Omental fat pad (tissue), 4 donors: Measurements from ENCODE around the gene ZDHHC8. TPM values are rescaled to one million over a fixed set of nuclear protein-coding genes. Genes with fewer than 3 reads are reported as not detected.

Experiments
- ATAC-seq: fragments of 150-250 bp; one replicate; pipeline ENCODE4 v1.9.1; 2016; ENCODE audit warnings: mild to moderate bottlenecking, moderate library complexity; ENCODE audit not compliant: low FRiP score
- DNase-seq: peaks from one replicate; pipeline ENCODE4 v3.0.0-alpha.2; 2019; ENCODE audit warnings: low spot score
- small RNA-seq: library from RNA; depleted of rRNA; stranded (forward); fragments of <200 nt; gene quantifications from one replicate; pipeline ENCODE3, GENCODE V24; 2016
- total RNA-seq, 4 donors: library from RNA; depleted of rRNA; stranded (reverse); fragments of >200 nt; gene quantifications; one replicate each; pipeline ENCODE4 v1.1.0, GENCODE V29; 2016
- TF ChIP-seq, protein P1 (sequence below), 3 donors: fragments of 450-650 bp; IDR thresholded peaks; one replicate each; pipeline ENCODE4 v1.5.1; 2016 to 2017; ENCODE audit warnings: antibody characterized with exemption in 3 of 3, mild to moderate bottlenecking in 3 of 3, moderate library complexity in 2 of 3

The ZDHHC8 gene
- total RNA-seq, 4 donors from 2014 or later = 9.5 to 23.3 (median 16.4) TPM

- DNase-seq (no peak), ATAC-seq (no peak)
- TF ChIP-seq, protein P1, sequence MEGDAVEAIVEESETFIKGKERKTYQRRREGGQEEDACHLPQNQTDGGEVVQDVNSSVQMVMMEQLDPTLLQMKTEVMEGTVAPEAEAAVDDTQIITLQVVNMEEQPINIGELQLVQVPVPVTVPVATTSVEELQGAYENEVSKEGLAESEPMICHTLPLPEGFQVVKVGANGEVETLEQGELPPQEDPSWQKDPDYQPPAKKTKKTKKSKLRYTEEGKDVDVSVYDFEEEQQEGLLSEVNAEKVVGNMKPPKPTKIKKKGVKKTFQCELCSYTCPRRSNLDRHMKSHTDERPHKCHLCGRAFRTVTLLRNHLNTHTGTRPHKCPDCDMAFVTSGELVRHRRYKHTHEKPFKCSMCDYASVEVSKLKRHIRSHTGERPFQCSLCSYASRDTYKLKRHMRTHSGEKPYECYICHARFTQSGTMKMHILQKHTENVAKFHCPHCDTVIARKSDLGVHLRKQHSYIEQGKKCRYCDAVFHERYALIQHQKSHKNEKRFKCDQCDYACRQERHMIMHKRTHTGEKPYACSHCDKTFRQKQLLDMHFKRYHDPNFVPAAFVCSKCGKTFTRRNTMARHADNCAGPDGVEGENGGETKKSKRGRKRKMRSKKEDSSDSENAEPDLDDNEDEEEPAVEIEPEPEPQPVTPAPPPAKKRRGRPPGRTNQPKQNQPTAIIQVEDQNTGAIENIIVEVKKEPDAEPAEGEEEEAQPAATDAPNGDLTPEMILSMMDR (IDR thresholded peaks at IDR 0.05) = no peak
Measured at GRCh38 chr22:20193761-20194494, 62.3 kb downstream of the ZDHHC8 start.

- no peak for DNase-seq
- no peak for ATAC-seq
- TF ChIP-seq, protein P1 (IDR thresholded peaks at IDR 0.05) = no peak
Measured at GRCh38 chr22:20194681-20195593, 63.3 kb downstream of the ZDHHC8 start.

- TF ChIP-seq, protein P1 (IDR thresholded peaks at IDR 0.05) = no peak
- ATAC-seq (no peak), DNase-seq (no peak)
Measured at GRCh38 chr22:20196094-20196842, 64.7 kb downstream of the ZDHHC8 start.

Small RNAs within 50 kb of the gene (small RNA-seq; reads per million reads assigned to genes)
- gene MIR6816 (not detected), gene RF00599 (not detected)

Other genes starting within 250 kb of the ZDHHC8 start
- 100 to 1,000 TPM; 166 to 214 (median 180) TPM for gene COMT, start 190.0 kb upstream of the ZDHHC8 start, total RNA-seq
- gene TXNRD2, start 190.0 kb upstream of the ZDHHC8 start, total RNA-seq = 10 to 100 TPM; 10.1 to 24.4 (median 15.1) TPM
- 10 to 100 TPM in 2 of 4 donors, 1 to 10 TPM in 2; 6.5 to 20.0 (median 9.3) TPM for gene ARVCF, start 115.0 kb upstream of the ZDHHC8 start, total RNA-seq
- 10 to 100 TPM; 35.3 to 48.4 (median 37.9) TPM for gene TANGO2, start 110.7 kb upstream of the ZDHHC8 start, total RNA-seq
- gene DGCR8, start 51.6 kb upstream of the ZDHHC8 start, total RNA-seq = 10 to 100 TPM; 16.9 to 33.5 (median 24.1) TPM
- gene RANBP1, start 15.7 kb upstream of the ZDHHC8 start, total RNA-seq = 100 to 1,000 TPM; 146 to 285 (median 159) TPM
- gene TRMT2A, start 14.6 kb upstream of the ZDHHC8 start, total RNA-seq = 10 to 100 TPM; 32.4 to 58.5 (median 49.0) TPM
- gene CCDC188, start 19.3 kb downstream of the ZDHHC8 start, total RNA-seq = 1 to 10 TPM in 1 of 4 donors, under 1 TPM in 2, not detected in 1; 0.28 to 1.8 (median 0.56) TPM
- 1 to 10 TPM in 2 of 4 donors, under 1 TPM in 2; 0.25 to 2.3 (median 1.3) TPM for gene RTN4R, start 136.5 kb downstream of the ZDHHC8 start, total RNA-seq
- 10 to 100 TPM; 29.7 to 67.6 (median 45.0) TPM for gene DGCR6L, start 188.3 kb downstream of the ZDHHC8 start, total RNA-seq